Activated naive CD4-positive, alpha-beta T cell treated with anti-CD3 and anti-CD28 coated beads, Interleukin-2, amount 50 U/mL, for 24 hours (primary cell): ENCODE results near the gene KANK2.

ENCODE experiments used
- H3K27ac Mint-ChIP-seq: one replicate; pipeline ENCODE4 v1.8.0; 2021; ENCODE audit warnings: mild to moderate bottlenecking, mixed read lengths
- H3K27me3 Mint-ChIP-seq: one replicate; pipeline ENCODE4 v1.8.0; 2021; ENCODE audit warnings: mixed read lengths
- H3K36me3 Mint-ChIP-seq: one replicate; pipeline ENCODE4 v1.8.0; 2021; ENCODE audit warnings: mixed read lengths
- H3K4me1 Mint-ChIP-seq: one replicate; pipeline ENCODE4 v1.8.0; 2021; ENCODE audit warnings: mixed read lengths
- H3K4me3 Mint-ChIP-seq: one replicate; pipeline ENCODE4 v1.8.0; 2021; ENCODE audit warnings: mild to moderate bottlenecking, mixed read lengths
- H3K9me3 Mint-ChIP-seq: one replicate; pipeline ENCODE4 v1.8.0; 2021; ENCODE audit warnings: mixed read lengths

KANK2 gene

GRCh38 chr19:11233073-11233472 is 35.7 kb upstream of the KANK2 start:
- Mint-ChIP-seq H3K36me3 (no peaks in the 10 kb centered on the region), H3K4me3 (no peak overlapping the region), H3K9me3 (no peaks in the 10 kb centered on the region), H3K27me3 (no peaks in the 10 kb centered on the region), H3K27ac (no peak overlapping the region), H3K4me1 (no peaks in the 10 kb centered on the region)

GRCh38 chr19:11232555-11232954 is 35.2 kb upstream of the KANK2 start:
- H3K27ac Mint-ChIP-seq = no peak overlapping the region
- no peaks in the 10 kb centered on the region for H3K36me3 Mint-ChIP-seq

DNA sequence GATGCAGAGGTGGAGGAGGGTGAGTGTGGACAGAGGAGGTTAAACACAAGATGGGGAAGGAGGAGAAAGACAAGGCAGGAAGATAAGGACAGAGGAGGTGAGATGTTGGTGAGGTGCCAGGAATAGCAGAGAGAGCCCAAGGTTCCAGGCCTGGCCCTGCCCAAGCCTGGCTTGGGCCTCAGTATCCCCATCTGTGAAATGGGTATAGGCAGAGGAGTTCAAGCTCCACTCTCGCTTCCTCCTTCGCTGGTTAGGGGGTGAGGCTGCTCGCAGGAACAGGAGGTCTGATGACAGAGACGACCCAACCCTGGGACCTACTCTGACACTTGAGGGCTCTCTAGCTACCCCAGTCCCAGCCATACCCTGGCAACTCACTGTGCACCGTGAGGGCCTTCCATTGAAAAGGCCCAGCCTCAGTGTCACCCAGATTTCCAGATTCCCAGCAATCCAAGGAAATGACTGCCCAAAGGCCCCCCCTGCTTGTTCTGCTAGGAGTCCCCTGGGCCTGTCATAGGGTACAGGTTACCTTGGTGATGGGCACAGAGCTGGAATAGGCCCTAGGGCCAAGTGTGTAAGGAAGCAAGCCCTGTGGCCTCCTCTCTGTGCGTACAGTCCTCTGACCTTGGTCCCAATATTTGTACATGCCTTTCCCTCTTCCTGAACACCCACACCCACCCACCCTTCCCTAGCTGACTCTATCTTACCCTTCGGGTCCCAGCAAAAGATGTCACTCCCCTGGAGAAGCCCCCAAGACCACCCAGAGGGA is 33.5 kb upstream of the KANK2 start:
- H3K36me3 Mint-ChIP-seq = no peaks in the 10 kb centered on the region
- no peak overlapping the region for H3K27ac Mint-ChIP-seq
- no peaks in the 10 kb centered on the region for H3K9me3 Mint-ChIP-seq
- no peaks in the 10 kb centered on the region for H3K4me1 Mint-ChIP-seq
- no peaks in the 10 kb centered on the region for H3K27me3 Mint-ChIP-seq
- H3K4me3 Mint-ChIP-seq = no peak overlapping the region

More at GRCh38 chr19:11232555-11232954, 35.2 kb upstream of the KANK2 start:
- Mint-ChIP-seq H3K27me3 (no peaks in the 10 kb centered on the region), H3K9me3 (no peaks in the 10 kb centered on the region), H3K4me3 (no peak overlapping the region), H3K4me1 (no peaks in the 10 kb centered on the region)

- Mint-ChIP-seq H3K27me3 (peaks cover 2% of the 10 kb centered on the region), H3K9me3 (no peaks in the 10 kb centered on the region), H3K4me3 (no peak overlapping the region), H3K4me1 (no peaks in the 10 kb centered on the region), H3K36me3 (no peaks in the 10 kb centered on the region), H3K27ac (no peak overlapping the region)
Observed at GRCh38 chr19:11227195-11227886, 30.0 kb upstream of the KANK2 start.

GRCh38 chr19:11226716-11227166 is 29.4 kb upstream of the KANK2 start:
- H3K36me3 Mint-ChIP-seq = no peaks in the 10 kb centered on the region
- no peak overlapping the region for H3K27ac Mint-ChIP-seq
- no peak overlapping the region for H3K4me3 Mint-ChIP-seq
- no peaks in the 10 kb centered on the region for H3K4me1 Mint-ChIP-seq
- no peaks in the 10 kb centered on the region for H3K9me3 Mint-ChIP-seq
- H3K27me3 Mint-ChIP-seq = peaks cover 3% of the 10 kb centered on the region

GRCh38 chr19:11225815-11226214 is 28.5 kb upstream of the KANK2 start:
- peaks cover 3% of the 10 kb centered on the region for H3K27me3 Mint-ChIP-seq
- peaks cover 7% of the 10 kb centered on the region for H3K36me3 Mint-ChIP-seq
- no peak overlapping the region for H3K4me3 Mint-ChIP-seq
- H3K27ac Mint-ChIP-seq = no peak overlapping the region
- no peaks in the 10 kb centered on the region for H3K9me3 Mint-ChIP-seq
- H3K4me1 Mint-ChIP-seq = no peaks in the 10 kb centered on the region

DNA sequence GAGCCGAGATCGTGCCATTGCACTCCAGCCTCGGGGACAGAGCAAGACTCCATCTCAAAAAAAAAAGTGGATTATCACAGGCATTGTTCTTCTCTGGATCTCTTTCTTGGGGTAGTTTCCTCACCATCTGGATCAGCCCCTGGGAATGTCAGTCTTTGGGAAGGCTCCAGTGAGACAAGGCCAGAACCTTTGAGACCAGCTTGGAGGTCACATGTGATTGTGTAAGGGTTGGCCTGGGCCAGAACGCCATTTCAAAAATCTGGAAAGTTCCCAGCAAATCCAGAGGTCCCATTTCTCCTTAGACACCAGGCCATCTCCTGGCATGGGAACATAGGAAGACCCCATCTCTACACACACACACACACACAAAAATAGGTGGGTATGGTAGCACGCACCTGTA is 27.8 kb upstream of the KANK2 start:
- peak overlapping the region; percentile 59 for H3K27ac Mint-ChIP-seq
- peaks cover 11% of the 10 kb centered on the region for H3K36me3 Mint-ChIP-seq
- peaks cover 6% of the 10 kb centered on the region for H3K27me3 Mint-ChIP-seq
- no peaks in the 10 kb centered on the region for H3K4me1 Mint-ChIP-seq
- no peak overlapping the region for H3K4me3 Mint-ChIP-seq
- peaks cover 5% of the 10 kb centered on the region for H3K9me3 Mint-ChIP-seq

DNA sequence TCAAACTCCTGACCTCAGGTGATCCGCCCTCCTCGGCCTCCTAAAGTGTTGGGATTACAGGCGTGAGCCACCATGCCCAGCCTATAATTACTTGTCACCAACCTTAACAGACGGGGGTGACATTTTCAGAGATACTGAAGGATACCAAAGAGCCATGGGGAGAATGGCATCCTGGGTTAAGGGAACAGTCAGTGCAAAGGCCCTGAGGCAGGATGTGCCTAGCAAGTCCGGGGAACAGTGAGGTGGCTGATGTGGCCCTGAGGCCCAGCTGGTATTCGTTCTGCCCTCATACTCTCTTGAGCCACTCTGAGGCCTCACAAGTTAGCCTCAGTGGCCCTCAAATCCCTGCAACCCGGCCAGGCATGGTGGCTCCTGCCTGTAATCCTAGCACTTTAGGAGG is 27.1 kb upstream of the KANK2 start:
- Mint-ChIP-seq H3K9me3 (peaks cover 5% of the 10 kb centered on the region), H3K36me3 (peaks cover 11% of the 10 kb centered on the region), H3K4me1 (no peaks in the 10 kb centered on the region), H3K4me3 (no peak overlapping the region), H3K27ac (no peak overlapping the region), H3K27me3 (peaks cover 7% of the 10 kb centered on the region)

DNA sequence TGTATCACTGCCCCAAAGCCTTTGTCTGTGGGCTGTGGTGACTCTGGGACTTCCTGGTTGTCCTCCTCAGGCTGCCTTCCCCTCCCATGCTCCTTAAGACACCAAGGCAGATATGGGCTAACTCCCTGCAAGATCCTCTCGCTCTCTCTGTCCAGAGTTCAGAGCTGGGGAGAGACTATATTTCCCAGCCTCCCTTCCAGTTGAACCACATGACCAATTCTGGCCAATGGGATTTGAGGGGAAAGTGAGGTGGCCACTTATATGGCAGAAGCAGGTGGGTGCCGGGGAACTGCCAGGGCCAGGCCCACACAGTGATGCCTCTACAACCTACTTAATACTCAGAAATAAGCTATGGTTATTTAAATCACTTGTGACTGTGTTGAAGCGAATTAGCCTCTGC is 25.9 kb upstream of the KANK2 start:
- peaks cover 11% of the 10 kb centered on the region for H3K36me3 Mint-ChIP-seq
- no peak overlapping the region for H3K4me3 Mint-ChIP-seq
- H3K4me1 Mint-ChIP-seq = no peaks in the 10 kb centered on the region
- H3K27ac Mint-ChIP-seq = no peak overlapping the region
- peaks cover 7% of the 10 kb centered on the region for H3K27me3 Mint-ChIP-seq
- peaks cover 5% of the 10 kb centered on the region for H3K9me3 Mint-ChIP-seq

GRCh38 chr19:11221082-11221598 is 23.8 kb upstream of the KANK2 start:
- no peaks in the 10 kb centered on the region for H3K4me1 Mint-ChIP-seq
- no peak overlapping the region for H3K4me3 Mint-ChIP-seq
- no peak overlapping the region for H3K27ac Mint-ChIP-seq
- H3K36me3 Mint-ChIP-seq = peaks cover 11% of the 10 kb centered on the region
- peaks cover 7% of the 10 kb centered on the region for H3K27me3 Mint-ChIP-seq
- peaks cover 5% of the 10 kb centered on the region for H3K9me3 Mint-ChIP-seq

DNA sequence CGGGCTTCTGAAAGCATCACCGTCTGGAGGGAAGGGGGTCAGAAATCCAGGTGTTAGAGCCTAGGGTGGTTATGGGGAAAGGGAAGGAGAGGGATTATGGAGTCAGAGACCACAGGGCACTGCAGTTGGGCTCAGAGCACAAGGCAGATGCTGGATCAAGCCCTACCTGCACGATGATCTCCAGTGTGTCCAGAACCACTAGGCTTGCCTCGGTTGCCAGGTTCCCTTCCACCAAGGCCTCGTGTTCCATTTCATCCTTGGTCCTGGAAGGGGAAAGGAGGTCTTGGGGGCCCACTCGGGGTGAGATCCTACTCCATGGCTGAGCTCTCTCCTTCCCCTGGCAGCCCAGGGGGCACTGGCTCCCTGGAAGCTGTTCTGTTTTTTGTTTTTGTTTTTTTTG is 17.0 kb upstream of the KANK2 start:
- Mint-ChIP-seq H3K36me3 (no peaks in the 10 kb centered on the region), H3K9me3 (no peaks in the 10 kb centered on the region), H3K27ac (no peak overlapping the region), H3K4me3 (no peak overlapping the region), H3K27me3 (peaks cover 3% of the 10 kb centered on the region), H3K4me1 (no peaks in the 10 kb centered on the region)

DNA sequence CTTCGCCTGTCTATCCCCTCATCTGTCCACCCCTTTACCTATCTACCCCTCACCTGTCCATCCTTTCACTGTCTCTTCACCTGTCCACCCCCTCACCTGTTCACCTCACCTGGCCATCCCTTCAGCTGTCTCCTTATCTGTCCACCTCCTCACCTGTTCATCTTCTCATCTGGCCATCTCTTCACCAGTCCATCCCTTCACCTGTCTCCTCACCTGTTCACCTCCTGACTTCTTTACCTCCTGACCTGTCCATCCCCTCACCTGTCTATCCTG is 13.2 kb upstream of the KANK2 start:
- no peaks in the 10 kb centered on the region for H3K4me1 Mint-ChIP-seq
- H3K9me3 Mint-ChIP-seq = no peaks in the 10 kb centered on the region
- peaks cover 3% of the 10 kb centered on the region for H3K27me3 Mint-ChIP-seq
- H3K4me3 Mint-ChIP-seq = no peak overlapping the region
- H3K27ac Mint-ChIP-seq = peak overlapping the region; percentile 56
- H3K36me3 Mint-ChIP-seq = no peaks in the 10 kb centered on the region

- H3K4me3 Mint-ChIP-seq = no peak overlapping the region
- no peaks in the 10 kb centered on the region for H3K36me3 Mint-ChIP-seq
- H3K27me3 Mint-ChIP-seq = no peaks in the 10 kb centered on the region
- peak overlapping the region; percentile 5 for H3K27ac Mint-ChIP-seq
- H3K4me1 Mint-ChIP-seq = no peaks in the 10 kb centered on the region
- H3K9me3 Mint-ChIP-seq = no peaks in the 10 kb centered on the region
Observed at GRCh38 chr19:11209839-11210655, 12.7 kb upstream of the KANK2 start.

DNA sequence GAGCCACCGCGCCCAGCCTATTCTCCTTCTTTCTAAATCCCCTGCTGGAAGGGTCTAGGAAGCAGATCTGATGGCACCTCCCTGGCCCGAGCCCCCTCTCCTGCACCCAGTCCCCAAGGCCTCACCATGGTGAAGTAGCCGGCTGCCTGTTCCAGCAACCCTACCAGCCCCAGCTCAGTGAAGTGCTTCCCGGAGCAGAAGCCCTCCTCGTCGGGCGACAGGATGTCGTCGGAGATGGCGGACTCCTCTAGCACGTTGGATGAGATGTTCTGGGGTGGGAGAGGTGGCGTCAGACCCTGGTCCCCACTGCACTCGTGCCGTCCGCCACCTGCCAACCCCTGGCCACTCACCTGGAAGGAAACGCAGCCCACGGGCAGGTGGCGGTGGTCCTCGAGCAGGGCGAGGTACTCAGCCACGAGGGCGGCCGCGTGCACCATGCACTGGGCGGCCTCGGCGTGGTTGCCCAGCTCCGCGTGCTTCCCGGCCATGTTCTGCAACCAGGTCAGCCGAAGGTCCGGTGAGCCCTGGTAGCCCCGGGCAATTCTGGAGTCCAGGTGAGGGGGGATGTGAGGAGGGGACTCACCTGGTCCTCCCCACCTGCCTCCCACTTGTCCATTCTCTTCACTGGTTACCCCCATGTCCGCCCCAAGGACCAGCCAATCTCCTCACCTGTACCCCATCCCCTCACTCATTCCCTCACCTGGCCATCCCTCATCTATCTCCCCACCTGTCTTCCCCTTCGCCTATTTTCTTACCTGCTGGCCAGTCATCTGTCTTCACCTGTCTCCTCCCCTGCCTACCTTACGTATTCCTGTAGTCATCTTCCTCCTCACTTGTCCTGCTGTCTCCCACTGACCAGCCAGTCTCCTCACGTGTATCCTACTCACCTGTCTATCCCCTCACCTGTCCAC is 11.5 kb upstream of the KANK2 start:
- Mint-ChIP-seq H3K4me1 (no peaks in the 10 kb centered on the region), H3K4me3 (no peak overlapping the region), H3K9me3 (no peaks in the 10 kb centered on the region), H3K27me3 (peaks cover 1% of the 10 kb centered on the region), H3K36me3 (no peaks in the 10 kb centered on the region), H3K27ac (no peak overlapping the region)

GRCh38 chr19:11205939-11206570 is 8.7 kb upstream of the KANK2 start:
- peaks cover 1% of the 10 kb centered on the region for H3K27me3 Mint-ChIP-seq
- H3K36me3 Mint-ChIP-seq = no peaks in the 10 kb centered on the region
- H3K4me1 Mint-ChIP-seq = no peaks in the 10 kb centered on the region
- no peak overlapping the region for H3K4me3 Mint-ChIP-seq
- no peak overlapping the region for H3K27ac Mint-ChIP-seq
- H3K9me3 Mint-ChIP-seq = no peaks in the 10 kb centered on the region
